GM13976 (cell line): ENCODE data around the gene SSTR5.

Experiments
- DNase-seq: peaks from one replicate; pipeline ENCODE4 v3.0.0; 2012; ENCODE audit warnings: low spot score
- CTCF ChIP-seq: IDR thresholded peaks from 2 replicates; pipeline ENCODE4 v1.5.1; 2012; ENCODE audit warnings: borderline replicate concordance, mild to moderate bottlenecking; ENCODE audit not compliant: insufficient read depth; ENCODE audit errors: extremely low read depth, missing control alignments, control extremely low read depth
- in situ Hi-C: fragments of 300-500 bp; cut with MboI; formaldehyde crosslinking; loops from one replicate; pipeline ENCODE4 v1.12.0; 2022; ENCODE audit warnings: low sequenced_read_pairs, mixed read lengths, inconsistent platforms; ENCODE audit not compliant: unreplicated experiment

Gene SSTR5

GRCh38 chr16:1070864-1071408, 1.6 kb upstream of the SSTR5 start:
- DNase-seq = no peak
- no peak for TF ChIP-seq CTCF
- in situ Hi-C loops = no loop called here

GRCh38 chr16:1071561-1072225, 854 bp upstream of the SSTR5 start:
- in situ Hi-C loops = no loop called here
- DNase-seq = no peak
- TF ChIP-seq CTCF = no peak

GRCh38 chr16:1073262-1073558, 663 bp downstream of the SSTR5 start:
- TF ChIP-seq CTCF = no peak
- no peak for DNase-seq
- in situ Hi-C loops = no loop called here

- in situ Hi-C loops = no loop called here
- TF ChIP-seq CTCF = no peak
- no peak for DNase-seq
Observed at GRCh38 chr16:1073566-1074378, 1.2 kb downstream of the SSTR5 start.

GRCh38 chr16:1074379-1074649, 1.8 kb downstream of the SSTR5 start:
- no peak for TF ChIP-seq CTCF
- DNase-seq = no peak
- in situ Hi-C loops = no loop called here

GRCh38 chr16:1075546-1075945, 3.0 kb downstream of the SSTR5 start:
- in situ Hi-C loops = no loop called here
- DNase-seq = no peak
- TF ChIP-seq CTCF = no peak
